NCI-H446 treated with DMSO at 0.1 percent for 48 hours (cell line): ENCODE data around the gene PCSK1.
"Not testable (repeated sequence)": the region's sequence is repeated elsewhere in the genome, so short reads cannot be mapped to it uniquely, and the experiment has no call there.

Experiments used
- DNase-seq: peaks from one replicate; lab custom pipeline; 2025; lab: John Stamatoyannopoulos, UW

The PCSK1 gene

GRCh38 chr5:96426831-96427230, 6.2 kb downstream of the PCSK1 start:
- DNase-seq: no peak

- no peak for DNase-seq
Measured at GRCh38 chr5:96425443-96425842, 7.6 kb downstream of the PCSK1 start.

- no peak for DNase-seq
Measured at GRCh38 chr5:96415897-96416296, 17.2 kb downstream of the PCSK1 start.

GRCh38 chr5:96412868-96413449, 20.1 kb downstream of the PCSK1 start:
- no peak for DNase-seq

- no peak for DNase-seq
Measured at GRCh38 chr5:96410013-96410412, 23.0 kb downstream of the PCSK1 start.

GRCh38 chr5:96408841-96409538, 24.1 kb downstream of the PCSK1 start:
- no peak for DNase-seq

- DNase-seq: no peak
Measured at GRCh38 chr5:96408210-96408777, 24.8 kb downstream of the PCSK1 start.

- no peak for DNase-seq
Measured at GRCh38 chr5:96407436-96407835, 25.6 kb downstream of the PCSK1 start.

GRCh38 chr5:96404191-96404867, 28.7 kb downstream of the PCSK1 start:
- no peak for DNase-seq

- DNase-seq: no peak
Measured at GRCh38 chr5:96402500-96402899, 30.5 kb downstream of the PCSK1 start.

GRCh38 chr5:96396878-96397277, 36.2 kb downstream of the PCSK1 start:
- DNase-seq: no peak

GRCh38 chr5:96395295-96395694, 37.8 kb downstream of the PCSK1 start:
- DNase-seq: not testable (repeated sequence)

- no peak for DNase-seq
Measured at GRCh38 chr5:96391921-96392320, 41.1 kb downstream of the PCSK1 start.

GRCh38 chr5:96388176-96388575, 44.9 kb downstream of the PCSK1 start:
- no peak for DNase-seq

- DNase-seq: no peak
Measured at GRCh38 chr5:96387616-96388015, 45.4 kb downstream of the PCSK1 start.

- DNase-seq: no peak
Measured at GRCh38 chr5:96385538-96385937, 47.5 kb downstream of the PCSK1 start.

- DNase-seq: no peak
Measured at GRCh38 chr5:96384353-96384752, 48.7 kb downstream of the PCSK1 start.

- no peak for DNase-seq
Measured at GRCh38 chr5:96381526-96381925, 51.5 kb downstream of the PCSK1 start.

GRCh38 chr5:96379896-96380295, 53.2 kb downstream of the PCSK1 start:
- DNase-seq: no peak

- DNase-seq: no peak
Measured at GRCh38 chr5:96377597-96377996, 55.5 kb downstream of the PCSK1 start.

GRCh38 chr5:96377167-96377566, 55.9 kb downstream of the PCSK1 start:
- no peak for DNase-seq

- no peak for DNase-seq
Measured at GRCh38 chr5:96374653-96375052, 58.4 kb downstream of the PCSK1 start.

- no peak for DNase-seq
Measured at GRCh38 chr5:96373381-96373733, 59.7 kb downstream of the PCSK1 start.
